IMR-90 (cell line): ENCODE measurements around the gene PRPSAP1. TPM values are rescaled to one million over a fixed set of nuclear protein-coding genes. Genes with fewer than 3 reads are reported as not detected.
"Not testable (repeated sequence)": the region's sequence is repeated elsewhere in the genome, so short reads cannot be mapped to it uniquely, and the experiment has no call there.

Source experiments
- ATAC-seq: fragments of 200-7000 bp; cut with Tn5 transposase; 2 replicates; pipeline ENCODE4 v1.9.1; 2020; ENCODE audit warnings: low read depth, mild to moderate bottlenecking, moderate library complexity
- BruUV-seq: library from RNA; stranded (reverse); fragments of 400-500 nt; replicated peaks from 2 replicates; lab custom pipeline; 2021; lab: Mats Ljungman, UMichigan
- CTCF ChIA-PET: fragments of 300-600 bp; formaldehyde crosslinking; extraction: SDS; loops from one replicate; lab custom pipeline; 2021; ENCODE audit warnings: antibody characterized with exemption; lab: Yijun Ruan, JAX
- POLR2A ChIA-PET: fragments of 300-600 bp; sonication (Branson Sonifier 250); formaldehyde crosslinking; loops from one replicate; lab custom pipeline; 2022; ENCODE audit warnings: antibody characterized with exemption; ENCODE audit not compliant: unreplicated experiment; lab: Charles Lee
- DNase-seq: peaks from one replicate; pipeline ENCODE4 v3.0.0; 2013
- H2AFZ ChIP-seq: replicated peaks from 2 replicates; pipeline ENCODE3; 2013; ENCODE audit warnings: low read length, mild to moderate bottlenecking; ENCODE audit not compliant: poor library complexity
- H2AK5ac ChIP-seq: 2 replicates; pipeline ENCODE4 v1.6.1; 2013; ENCODE audit warnings: low read depth, low read length, inconsistent platforms
- H2AK9ac ChIP-seq: replicated peaks from 2 replicates; pipeline ENCODE3; 2013; ENCODE audit warnings: mild to moderate bottlenecking, low read depth, low read length, moderate library complexity; ENCODE audit not compliant: poor library complexity
- H2BK120ac ChIP-seq: 2 replicates; pipeline ENCODE4 v1.6.1; 2013; ENCODE audit warnings: low read depth, low read length, inconsistent platforms
- H2BK15ac ChIP-seq: 3 replicates; pipeline ENCODE4 v1.6.1; 2013; ENCODE audit warnings: low read depth, low read length, inconsistent platforms
- H2BK20ac ChIP-seq: 2 replicates; pipeline ENCODE4 v1.6.1; 2013; ENCODE audit warnings: low read depth, mild to moderate bottlenecking, inconsistent platforms, low read length, moderate library complexity
- H2BK5ac ChIP-seq: 2 replicates; pipeline ENCODE4 v1.6.1; 2013; ENCODE audit warnings: mild to moderate bottlenecking, low read depth, low read length, inconsistent platforms; ENCODE audit not compliant: poor library complexity, severe bottlenecking
- H3K14ac ChIP-seq: replicated peaks from 2 replicates; pipeline ENCODE4 v1.6.1; 2013; ENCODE audit warnings: low read depth, low read length, inconsistent platforms
- H3K18ac ChIP-seq: 2 replicates; pipeline ENCODE4 v1.6.1; 2013; ENCODE audit warnings: low read depth, low read length, control low read depth
- H3K23ac ChIP-seq: 2 replicates; pipeline ENCODE4 v1.6.1; 2013; ENCODE audit warnings: low read depth, low read length, inconsistent platforms
- H3K27ac ChIP-seq: 2 replicates; pipeline ENCODE4 v1.5.1; 2013; ENCODE audit warnings: mild to moderate bottlenecking, control low read depth, low read length; ENCODE audit not compliant: insufficient read depth
- H3K27me3 ChIP-seq: 2 replicates; pipeline ENCODE4 v1.6.1; 2013; ENCODE audit warnings: low read length; ENCODE audit not compliant: control insufficient read depth, insufficient read depth
- H3K36me3 ChIP-seq: 2 replicates; pipeline ENCODE4 v1.6.1; 2013; ENCODE audit warnings: low read length, mixed read lengths; ENCODE audit not compliant: control insufficient read depth, insufficient read depth
- H3K4ac ChIP-seq: 2 replicates; pipeline ENCODE4 v1.6.1; 2013; ENCODE audit warnings: low read depth, low read length, inconsistent platforms
- H3K4me1 ChIP-seq: 2 replicates; pipeline ENCODE4 v1.6.1; 2013; ENCODE audit warnings: low read length, mixed read lengths; ENCODE audit not compliant: control insufficient read depth, insufficient read depth
- H3K4me2 ChIP-seq: 2 replicates; pipeline ENCODE4 v1.6.1; 2013; ENCODE audit warnings: low read depth, mild to moderate bottlenecking, control low read depth, low read length, moderate library complexity
- H3K4me3 ChIP-seq: 2 replicates; pipeline ENCODE4 v1.5.1; 2013; ENCODE audit warnings: low read depth, mild to moderate bottlenecking, control low read depth, low read length, moderate library complexity; ENCODE audit not compliant: insufficient read depth
- H3K56ac ChIP-seq: 2 replicates; pipeline ENCODE4 v1.6.1; 2013; ENCODE audit warnings: low read length, inconsistent platforms; ENCODE audit not compliant: insufficient read depth; ENCODE audit errors: extremely low read depth
- H3K79me1 ChIP-seq, 2 experiments: 2 replicates each; pipeline ENCODE4 v1.6.1; 2013; ENCODE audit warnings: low read length in 2 of 2, inconsistent platforms in 1 of 2, low read depth in 1 of 2
- H3K9ac ChIP-seq: 2 replicates; pipeline ENCODE4 v1.6.1; 2013; ENCODE audit warnings: low read depth, low read length, control low read depth
- H3K9me1 ChIP-seq: 2 replicates; pipeline ENCODE4 v1.6.1; 2013; ENCODE audit warnings: low read length, inconsistent platforms; ENCODE audit not compliant: insufficient read depth
- H3K9me3 ChIP-seq: 2 replicates; pipeline ENCODE4 v1.6.1; 2013; ENCODE audit warnings: low read length; ENCODE audit not compliant: control insufficient read depth, insufficient read depth
- H4K20me1 ChIP-seq: 2 replicates; pipeline ENCODE4 v1.6.1; 2013; ENCODE audit warnings: low read length, inconsistent platforms; ENCODE audit not compliant: insufficient read depth
- H4K5ac ChIP-seq: 2 replicates; pipeline ENCODE4 v1.6.1; 2013; ENCODE audit warnings: mild to moderate bottlenecking, low read depth, low read length, control low read depth
- H4K8ac ChIP-seq, 2 experiments: 2 replicates each; pipeline ENCODE4 v1.6.1; 2013; ENCODE audit warnings: low read depth in 2 of 2, low read length in 2 of 2, control low read depth in 1 of 2, inconsistent platforms in 1 of 2
- H4K91ac ChIP-seq: 2 replicates; pipeline ENCODE4 v1.6.1; 2013; ENCODE audit warnings: low read depth, low read length, inconsistent platforms; ENCODE audit not compliant: insufficient read depth
- MAFK ChIP-seq: IDR thresholded peaks from 2 replicates; pipeline ENCODE4 v1.6.1; 2012; ENCODE audit warnings: low read depth, low read length, improper control_type of control experiment
- RAD21 ChIP-seq: IDR thresholded peaks from 2 replicates; pipeline ENCODE4 v1.6.1; 2012; ENCODE audit warnings: low read length, improper control_type of control experiment
- RCOR1 ChIP-seq: IDR thresholded peaks from 2 replicates; pipeline ENCODE4 v1.6.1; 2012; ENCODE audit warnings: mild to moderate bottlenecking, low read length, improper control_type of control experiment; ENCODE audit not compliant: insufficient replicate concordance
- WGBS, 2 experiments: methylation state at CpG; one replicate each; pipeline versions ENCODE4 v1.1.5 to v1.1.7; 2013; ENCODE audit warnings: missing lambda C conversion rate in 2 of 2; ENCODE audit not compliant: insufficient read length in 1 of 2; ENCODE audit errors: extremely low coverage in 2 of 2; 5-methylcytosine and 5-hydroxymethylcytosine counted together
- dilution Hi-C: fragments of 300-500 bp; cut with HindIII; formaldehyde crosslinking; loops from one replicate; pipeline ENCODE4 v1.14.3; 2018; ENCODE audit warnings: low sequenced_read_pairs; ENCODE audit not compliant: unreplicated experiment
- in situ Hi-C: fragments of 300-500 bp; cut with MboI; formaldehyde crosslinking; loops from 3 replicates; pipeline ENCODE4 v1.14.3; 2019; ENCODE audit warnings: low sequenced_read_pairs, inconsistent platforms, mixed read lengths
- intact Hi-C: fragments of 100-400 bp; cut with micrococcal nuclease; formaldehyde crosslinking; loops from 2 replicates; pipeline ENCODE4 v1.10.0; 2022
- polyA plus RNA-seq, 3 experiments: library from polyadenylated mRNA; depleted of rRNA; stranded (reverse); fragments of >200 nt; gene quantifications; 2 replicates each; pipeline ENCODE4 v1.2.3, GENCODE V29; 2012; ENCODE audit warnings: low replicate concordance in 1 of 3
- total RNA-seq: library from RNA; depleted of rRNA; stranded (reverse); fragments of >200 nt; gene quantifications from 2 replicates; pipeline ENCODE4 v1.2.3, GENCODE V29; 2012
- TF ChIP-seq, protein P1 (sequence below): fragments of 150-350 bp; IDR thresholded peaks from 2 replicates; pipeline ENCODE4 v1.6.1; 2016; ENCODE audit warnings: low read depth, mild to moderate bottlenecking, low read length, moderate library complexity, borderline replicate concordance
- TF ChIP-seq, protein P2 (sequence below): conservative IDR thresholded peaks from 2 replicates; pipeline ENCODE4 v1.5.1; 2012; ENCODE audit warnings: mild to moderate bottlenecking, low read depth, low read length, improper control_type of control experiment

Gene PRPSAP1
- total and polyA plus RNA-seq, 2 of the 4 experiments (the other 2 are of a cell fraction), result 34.4 to 48.6 TPM

GRCh38 chr17:76360461-76360860 is 6.7 kb upstream of the PRPSAP1 start:
- Histone ChIP-seq H3K4ac (no peak overlapping the region), H2AK9ac (no peak overlapping the region), H4K20me1 (no peaks in the 10 kb centered on the region), H3K4me2 (no peak overlapping the region), H2AK5ac (no peak overlapping the region), H2AFZ (no peak overlapping the region), H3K18ac (peak overlapping the region; percentile 35; the same call in 1 of the 2 replicates), H3K9me1 (no peaks in the 10 kb centered on the region), H3K79me1 (no peaks in the 10 kb centered on the region), H2BK20ac (no peak overlapping the region), H3K36me3 (no peaks in the 10 kb centered on the region), H3K14ac (no peak overlapping the region), H2BK15ac (no peak overlapping the region), H4K91ac (no peak overlapping the region), H4K8ac (no peak overlapping the region), H3K4me1 (peaks cover 6% of the 10 kb centered on the region), H3K27ac (peak overlapping the region; percentile 32; the same call in 1 of the 2 replicates), H3K4me3 (no peak overlapping the region), H3K9ac (peak overlapping the region; percentile 33; the same call in 1 of the 2 replicates), H2BK5ac (no peak overlapping the region), H2BK120ac (no peak overlapping the region), H4K5ac (0 out of 2 replicates have a peak overlapping the region, but pooled peaks have one; percentile 11), H3K56ac (no peak overlapping the region), H3K23ac (no peak overlapping the region), H3K27me3 (no peaks in the 10 kb centered on the region), H3K9me3 (no peaks in the 10 kb centered on the region)
- DNase-seq (peak; percentile 37), ATAC-seq (no peak)
- ChIA-PET CTCF (no interaction called here), POLR2A (no interaction called here)
- no CpG with 5 or more reads among the region's 2 CpGs for WGBS, 2 experiments
- TF ChIP-seq, protein P1, sequence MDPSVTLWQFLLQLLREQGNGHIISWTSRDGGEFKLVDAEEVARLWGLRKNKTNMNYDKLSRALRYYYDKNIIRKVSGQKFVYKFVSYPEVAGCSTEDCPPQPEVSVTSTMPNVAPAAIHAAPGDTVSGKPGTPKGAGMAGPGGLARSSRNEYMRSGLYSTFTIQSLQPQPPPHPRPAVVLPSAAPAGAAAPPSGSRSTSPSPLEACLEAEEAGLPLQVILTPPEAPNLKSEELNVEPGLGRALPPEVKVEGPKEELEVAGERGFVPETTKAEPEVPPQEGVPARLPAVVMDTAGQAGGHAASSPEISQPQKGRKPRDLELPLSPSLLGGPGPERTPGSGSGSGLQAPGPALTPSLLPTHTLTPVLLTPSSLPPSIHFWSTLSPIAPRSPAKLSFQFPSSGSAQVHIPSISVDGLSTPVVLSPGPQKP, result no peak
- 0 out of 2 replicates have a peak, but pooled peaks have one; percentile 26 for TF ChIP-seq MAFK
- TF ChIP-seq, protein P2, sequence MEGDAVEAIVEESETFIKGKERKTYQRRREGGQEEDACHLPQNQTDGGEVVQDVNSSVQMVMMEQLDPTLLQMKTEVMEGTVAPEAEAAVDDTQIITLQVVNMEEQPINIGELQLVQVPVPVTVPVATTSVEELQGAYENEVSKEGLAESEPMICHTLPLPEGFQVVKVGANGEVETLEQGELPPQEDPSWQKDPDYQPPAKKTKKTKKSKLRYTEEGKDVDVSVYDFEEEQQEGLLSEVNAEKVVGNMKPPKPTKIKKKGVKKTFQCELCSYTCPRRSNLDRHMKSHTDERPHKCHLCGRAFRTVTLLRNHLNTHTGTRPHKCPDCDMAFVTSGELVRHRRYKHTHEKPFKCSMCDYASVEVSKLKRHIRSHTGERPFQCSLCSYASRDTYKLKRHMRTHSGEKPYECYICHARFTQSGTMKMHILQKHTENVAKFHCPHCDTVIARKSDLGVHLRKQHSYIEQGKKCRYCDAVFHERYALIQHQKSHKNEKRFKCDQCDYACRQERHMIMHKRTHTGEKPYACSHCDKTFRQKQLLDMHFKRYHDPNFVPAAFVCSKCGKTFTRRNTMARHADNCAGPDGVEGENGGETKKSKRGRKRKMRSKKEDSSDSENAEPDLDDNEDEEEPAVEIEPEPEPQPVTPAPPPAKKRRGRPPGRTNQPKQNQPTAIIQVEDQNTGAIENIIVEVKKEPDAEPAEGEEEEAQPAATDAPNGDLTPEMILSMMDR, result no peak
- TF ChIP-seq RAD21, result no peak
- no peak for TF ChIP-seq RCOR1
- dilution Hi-C loops (no loop called here), intact Hi-C loops (no loop called here), in situ Hi-C loops (no loop called here)
- no TSS peak for BruUV-seq

GRCh38 chr17:76359776-76360175 is 6.1 kb upstream of the PRPSAP1 start:
- H3K56ac ChIP-seq, H3K36me3 ChIP-seq, dilution Hi-C loops, H3K4ac ChIP-seq, H3K4me1 ChIP-seq, intact Hi-C loops, ATAC-seq, H4K91ac ChIP-seq, H4K8ac ChIP-seq, H4K20me1 ChIP-seq, H3K4me2 ChIP-seq, H3K27me3 ChIP-seq, H2BK120ac ChIP-seq, H3K23ac ChIP-seq, H2AFZ ChIP-seq, H3K9ac ChIP-seq, H3K18ac ChIP-seq, CTCF ChIA-PET, H3K14ac ChIP-seq, H3K27ac ChIP-seq, H4K5ac ChIP-seq, H2BK5ac ChIP-seq, H3K9me1 ChIP-seq, H3K79me1 ChIP-seq, BruUV-seq, in situ Hi-C loops, H3K4me3 ChIP-seq, H2AK9ac ChIP-seq, H2BK20ac ChIP-seq, H3K9me3 ChIP-seq, DNase-seq, POLR2A ChIA-PET, H2AK5ac ChIP-seq, H2BK15ac ChIP-seq: not testable (repeated sequence)
- no CpG with 5 or more reads among the region's 6 CpGs for WGBS, 2 experiments
